Raji (cell line): ENCODE measurements around the gene PLCH2.

Experiments
- POLR2A ChIP-seq: IDR thresholded peaks from 2 replicates; pipeline ENCODE4 v1.6.1; 2011; ENCODE audit warnings: low read depth, low read length, control low read depth; ENCODE audit not compliant: insufficient read depth

PLCH2 gene

GRCh38 chr1:2466958-2467554, 9.0 kb upstream of the PLCH2 start:
- TF ChIP-seq POLR2A, result no peak

- no peak for TF ChIP-seq POLR2A
Observed at GRCh38 chr1:2468041-2468472, 8.0 kb upstream of the PLCH2 start.

- TF ChIP-seq POLR2A, result no peak
Observed at GRCh38 chr1:2468540-2468939, 7.5 kb upstream of the PLCH2 start.

- no peak for TF ChIP-seq POLR2A
Observed at GRCh38 chr1:2469103-2469940, 6.8 kb upstream of the PLCH2 start.

- no peak for TF ChIP-seq POLR2A
Observed at GRCh38 chr1:2470290-2471158, 5.6 kb upstream of the PLCH2 start.

GRCh38 chr1:2471159-2471471, 5.0 kb upstream of the PLCH2 start:
- TF ChIP-seq POLR2A, result no peak

GRCh38 chr1:2471587-2472001, 4.5 kb upstream of the PLCH2 start:
- no peak for TF ChIP-seq POLR2A

GRCh38 chr1:2472109-2472508, 4.0 kb upstream of the PLCH2 start:
- no peak for TF ChIP-seq POLR2A

- TF ChIP-seq POLR2A, result no peak
Observed at GRCh38 chr1:2472561-2473177, 3.4 kb upstream of the PLCH2 start.

- no peak for TF ChIP-seq POLR2A
Observed at GRCh38 chr1:2473198-2473597, 2.9 kb upstream of the PLCH2 start.

- TF ChIP-seq POLR2A, result no peak
Observed at GRCh38 chr1:2474104-2474844, 1.8 kb upstream of the PLCH2 start.

GRCh38 chr1:2474933-2475371, 1.1 kb upstream of the PLCH2 start:
- no peak for TF ChIP-seq POLR2A

- no peak for TF ChIP-seq POLR2A
Observed at GRCh38 chr1:2475571-2475970, 518 bp upstream of the PLCH2 start.

GRCh38 chr1:2477309-2477708, 1.2 kb downstream of the PLCH2 start:
- TF ChIP-seq POLR2A, result no peak

GRCh38 chr1:2477791-2478499, 1.9 kb downstream of the PLCH2 start:
- no peak for TF ChIP-seq POLR2A

GRCh38 chr1:2479186-2479585, 3.1 kb downstream of the PLCH2 start:
- no peak for TF ChIP-seq POLR2A
